Testis (tissue), 2 donors: ENCODE results near the gene ERBB2.

Experiments used
- CTCF ChIP-seq, 3 experiments: fragments of 450-650 bp in 2 of 3; fragments of 200-600 bp in 1 of 3; sonication (generic) in 1 of 3; IDR thresholded peaks; one replicate each; pipeline ENCODE4 v1.5.1; 2016 to 2019; ENCODE audit warnings: antibody characterized with exemption in 3 of 3, mild to moderate bottlenecking in 2 of 3, moderate library complexity in 1 of 3
- POLR2A ChIP-seq: fragments of 450-650 bp; IDR thresholded peaks from one replicate; pipeline ENCODE4 v1.6.1; 2017; ENCODE audit warnings: antibody characterized with exemption, mild to moderate bottlenecking, moderate library complexity

GRCh38 chr17:39745335-39746144 is 45.7 kb downstream of the ERBB2 start:
- TF ChIP-seq POLR2A (no peak), CTCF (IDR thresholded peaks at IDR 0.05) (no peak)
